B cell (primary cell): ENCODE results near the gene FAM131C. TPM values are rescaled to one million over a fixed set of nuclear protein-coding genes. Genes with fewer than 3 reads are reported as not detected.

Experiments used
- ATAC-seq: fragments of 200-7000 bp; cut with Tn5 transposase; one replicate; pipeline ENCODE4 v1.10.0; 2021; ENCODE audit warnings: low read depth, mild to moderate bottlenecking, moderate number of reproducible peaks, moderate library complexity
- CTCF ChIA-PET: fragments of 350-600 bp; sonication (Branson Sonifier 250); formaldehyde crosslinking; loops from one replicate; lab custom pipeline; 2021; ENCODE audit warnings: antibody characterized with exemption, inconsistent platforms; lab: Charles Lee
- POLR2A ChIA-PET: fragments of 350-600 bp; sonication (Branson Sonifier 250); formaldehyde crosslinking; loops from one replicate; lab custom pipeline; 2021; ENCODE audit warnings: antibody characterized with exemption; lab: Charles Lee
- DNase-seq: peaks from one replicate; pipeline ENCODE4 v3.0.0; 2013
- H2AFZ ChIP-seq: 2 replicates; pipeline ENCODE4 v1.6.1; 2012; ENCODE audit warnings: mild to moderate bottlenecking, low read depth, low read length; ENCODE audit not compliant: insufficient read depth, poor library complexity, severe bottlenecking
- H3K27ac ChIP-seq, 2 donors: 1 replicate in 1 of 2; 2 replicates in 1 of 2; pipeline ENCODE4 v1.5.1; 2012 to 2013; ENCODE audit warnings: low read length in 2 of 2, mild to moderate bottlenecking in 2 of 2, moderate library complexity in 1 of 2
- H3K27me3 ChIP-seq, 4 experiments: fragments of 200-600 bp in 1 of 4; sonication (generic) in 1 of 4; replicated peaks in 1 of 4; 1 replicate in 2 of 4; 2 replicates in 2 of 4; pipeline versions ENCODE4 v1.6.1 to v1.7.0; 2013 to 2016; ENCODE audit warnings: low read length in 3 of 4, mild to moderate bottlenecking in 2 of 4, mixed read lengths in 1 of 4, moderate library complexity in 1 of 4; ENCODE audit not compliant: insufficient read depth in 4 of 4, control insufficient read depth in 3 of 4; ENCODE audit errors: control extremely low read depth in 1 of 4
- H3K36me3 ChIP-seq, 2 experiments: replicated peaks in 1 of 2; 1 replicate in 1 of 2; 2 replicates in 1 of 2; pipeline versions ENCODE4 v1.6.1 to v1.7.1; 2013; ENCODE audit warnings: low read length in 1 of 2; ENCODE audit not compliant: insufficient read depth in 2 of 2, control insufficient read depth in 1 of 2; ENCODE audit errors: control extremely low read depth in 1 of 2, extremely low read depth in 1 of 2
- H3K4me1 ChIP-seq, 2 donors: fragments of 200-600 bp in 1 of 2; sonication (generic) in 1 of 2; 1 replicate in 1 of 2; 2 replicates in 1 of 2; pipeline versions ENCODE4 v1.5.1 to v1.6.1; 2013 to 2017; ENCODE audit warnings: low read length in 2 of 2; ENCODE audit not compliant: control insufficient read depth in 2 of 2, insufficient read depth in 2 of 2
- H3K4me2 ChIP-seq: replicated peaks from 2 replicates; pipeline ENCODE3; 2012; ENCODE audit warnings: mild to moderate bottlenecking, low read depth, low read length; ENCODE audit not compliant: poor library complexity, severe bottlenecking
- H3K4me3 ChIP-seq, 5 experiments: fragments of 200-600 bp in 1 of 5; sonication (generic) in 1 of 5; 1 replicate in 3 of 5; 2 replicates in 2 of 5; pipeline versions ENCODE4 v1.5.1 to v1.7.0; 2011 to 2016; ENCODE audit warnings: low read length in 4 of 5, mild to moderate bottlenecking in 4 of 5, low read depth in 2 of 5, control low read depth in 1 of 5, moderate library complexity in 1 of 5; ENCODE audit not compliant: insufficient read depth in 1 of 5; ENCODE audit errors: control extremely low read depth in 1 of 5, extremely low read depth in 1 of 5
- H3K79me2 ChIP-seq: fragments of 200-600 bp; sonication (generic); one replicate; pipeline ENCODE4 v1.6.0; 2016; ENCODE audit warnings: low read length; ENCODE audit not compliant: control insufficient read depth, insufficient read depth
- H3K9ac ChIP-seq: fragments of 200-600 bp; sonication (generic); 2 replicates; pipeline ENCODE4 v1.6.1; 2017; ENCODE audit warnings: mild to moderate bottlenecking, low read length, moderate library complexity
- H3K9me3 ChIP-seq, 3 donors: one replicate each; pipeline versions ENCODE4 v1.6.1 to v1.7.1; 2013; ENCODE audit warnings: low read length in 2 of 3; ENCODE audit not compliant: control insufficient read depth in 2 of 3, insufficient read depth in 1 of 3; ENCODE audit errors: control extremely low read depth in 1 of 3
- H4K20me1 ChIP-seq: 2 replicates; pipeline ENCODE4 v1.6.0; 2012; ENCODE audit warnings: mild to moderate bottlenecking, low read length; ENCODE audit not compliant: insufficient read depth, control insufficient read depth, poor library complexity, severe bottlenecking
- H3K27ac Mint-ChIP-seq: one replicate; pipeline ENCODE4 v1.8.0; 2021; ENCODE audit warnings: mixed read lengths
- H3K27me3 Mint-ChIP-seq: one replicate; pipeline ENCODE4 v1.8.0; 2021; ENCODE audit warnings: mixed read lengths
- H3K4me1 Mint-ChIP-seq: one replicate; pipeline ENCODE4 v1.8.0; 2021; ENCODE audit warnings: mixed read lengths
- H3K4me3 Mint-ChIP-seq: one replicate; pipeline ENCODE4 v1.8.0; 2021; ENCODE audit warnings: mixed read lengths
- H3K9me3 Mint-ChIP-seq: one replicate; pipeline ENCODE4 v1.8.0; 2022; ENCODE audit warnings: mixed read lengths; ENCODE audit not compliant: insufficient read depth
- EZH2 ChIP-seq: IDR thresholded peaks from 2 replicates; pipeline ENCODE4 v1.6.1; 2012; ENCODE audit warnings: borderline replicate concordance, low read depth, mild to moderate bottlenecking, moderate library complexity, low read length; ENCODE audit not compliant: insufficient read depth, poor library complexity, severe bottlenecking
- WGBS: methylation state at CpG from one replicate; pipeline ENCODE4 v1.1.5; 2013; ENCODE audit warnings: missing lambda C conversion rate; ENCODE audit not compliant: insufficient coverage; 5-methylcytosine and 5-hydroxymethylcytosine counted together
- intact Hi-C: fragments of 100-400 bp; cut with micrococcal nuclease; formaldehyde crosslinking; loops from one replicate; pipeline ENCODE4 v1.10.0; 2022
- polyA plus RNA-seq: library from polyadenylated mRNA; depleted of rRNA; stranded (reverse); fragments of >200 nt; gene quantifications from 2 replicates; pipeline ENCODE4 v1.2.3, GENCODE V29; 2012
- total RNA-seq, 2 donors: library from RNA; stranded (reverse); fragments of 120-200 nt in 1 of 2; gene quantifications; 1 replicate in 1 of 2; 2 replicates in 1 of 2; pipeline versions ENCODE4 v1.2.3 to v1.2.4, GENCODE V29; 2013 to 2022
- TF ChIP-seq, protein P1 (sequence below): fragments of 200-600 bp; IDR thresholded peaks from one replicate; pipeline ENCODE4 v1.8.0; 2022; ENCODE audit warnings: antibody characterized with exemption, mild to moderate bottlenecking

FAM131C gene
- total and polyA plus RNA-seq, 2 donors (not counting 1 experiment from before 2014, with no cell fraction given) = 0.37 TPM; not detected in 1

DNA sequence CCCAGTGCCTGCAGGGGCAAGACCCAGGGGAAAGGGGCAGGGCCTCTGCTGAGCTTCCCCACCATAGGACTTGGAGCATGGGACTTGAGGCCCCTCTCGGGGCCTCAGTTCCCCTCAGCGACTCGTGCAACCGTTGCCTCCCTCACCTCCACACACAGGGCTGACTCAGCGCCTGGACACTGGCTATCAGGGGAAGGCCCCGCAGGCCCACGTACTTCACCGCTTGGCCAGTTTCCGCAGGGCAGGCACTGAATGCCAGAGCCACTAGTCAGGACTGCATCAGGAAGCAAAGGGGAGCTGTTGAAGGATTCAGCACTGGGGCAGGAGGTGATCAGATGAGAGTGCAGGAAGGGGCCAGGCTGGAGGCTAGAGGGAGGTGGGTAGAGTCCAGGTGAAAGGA lies 15.5 kb upstream of the FAM131C start:
- Mint-ChIP-seq H3K4me3 (no peak overlapping the region), H3K27me3 (peaks cover 15% of the 10 kb centered on the region), H3K4me1 (no peaks in the 10 kb centered on the region), H3K9me3 (no peaks in the 10 kb centered on the region), H3K27ac (no peak overlapping the region)
- DNase-seq (no peak), ATAC-seq (no peak)
- no peaks in the 10 kb centered on the region for H3K79me2 ChIP-seq
- intact Hi-C loops = no loop called here
- H3K4me3 ChIP-seq = no peak overlapping the region
- ChIA-PET POLR2A (interaction anchor here (0.8 kb wide), 1 partner anchor 278 kb away, joined by 4 read pairs; the partner anchor contains the start of gene SZRD1), CTCF (interaction anchor here (1.0 kb wide), 1 partner anchor 11 kb away, joined by 3 read pairs; no protein-coding TSS in a partner anchor)
- no peak overlapping the region for H3K4me2 ChIP-seq
- no peak overlapping the region for H3K27ac ChIP-seq
- H4K20me1 ChIP-seq = no peaks in the 10 kb centered on the region
- peaks cover 0 to 10% (median 0%) of the 10 kb centered on the region in 4 experiments for H3K27me3 ChIP-seq
- TF ChIP-seq EZH2 = no peak
- TF ChIP-seq, protein P1, sequence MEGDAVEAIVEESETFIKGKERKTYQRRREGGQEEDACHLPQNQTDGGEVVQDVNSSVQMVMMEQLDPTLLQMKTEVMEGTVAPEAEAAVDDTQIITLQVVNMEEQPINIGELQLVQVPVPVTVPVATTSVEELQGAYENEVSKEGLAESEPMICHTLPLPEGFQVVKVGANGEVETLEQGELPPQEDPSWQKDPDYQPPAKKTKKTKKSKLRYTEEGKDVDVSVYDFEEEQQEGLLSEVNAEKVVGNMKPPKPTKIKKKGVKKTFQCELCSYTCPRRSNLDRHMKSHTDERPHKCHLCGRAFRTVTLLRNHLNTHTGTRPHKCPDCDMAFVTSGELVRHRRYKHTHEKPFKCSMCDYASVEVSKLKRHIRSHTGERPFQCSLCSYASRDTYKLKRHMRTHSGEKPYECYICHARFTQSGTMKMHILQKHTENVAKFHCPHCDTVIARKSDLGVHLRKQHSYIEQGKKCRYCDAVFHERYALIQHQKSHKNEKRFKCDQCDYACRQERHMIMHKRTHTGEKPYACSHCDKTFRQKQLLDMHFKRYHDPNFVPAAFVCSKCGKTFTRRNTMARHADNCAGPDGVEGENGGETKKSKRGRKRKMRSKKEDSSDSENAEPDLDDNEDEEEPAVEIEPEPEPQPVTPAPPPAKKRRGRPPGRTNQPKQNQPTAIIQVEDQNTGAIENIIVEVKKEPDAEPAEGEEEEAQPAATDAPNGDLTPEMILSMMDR = no peak
- H3K4me1 ChIP-seq = no peaks in the 10 kb centered on the region
- no peaks in the 10 kb centered on the region for H3K9me3 ChIP-seq
- no peak overlapping the region for H3K9ac ChIP-seq
- H3K36me3 ChIP-seq = no peaks in the 10 kb centered on the region
- H2AFZ ChIP-seq = no peak overlapping the region
- 82% methylated on average over 8 of the region's 9 CpGs for WGBS

DNA sequence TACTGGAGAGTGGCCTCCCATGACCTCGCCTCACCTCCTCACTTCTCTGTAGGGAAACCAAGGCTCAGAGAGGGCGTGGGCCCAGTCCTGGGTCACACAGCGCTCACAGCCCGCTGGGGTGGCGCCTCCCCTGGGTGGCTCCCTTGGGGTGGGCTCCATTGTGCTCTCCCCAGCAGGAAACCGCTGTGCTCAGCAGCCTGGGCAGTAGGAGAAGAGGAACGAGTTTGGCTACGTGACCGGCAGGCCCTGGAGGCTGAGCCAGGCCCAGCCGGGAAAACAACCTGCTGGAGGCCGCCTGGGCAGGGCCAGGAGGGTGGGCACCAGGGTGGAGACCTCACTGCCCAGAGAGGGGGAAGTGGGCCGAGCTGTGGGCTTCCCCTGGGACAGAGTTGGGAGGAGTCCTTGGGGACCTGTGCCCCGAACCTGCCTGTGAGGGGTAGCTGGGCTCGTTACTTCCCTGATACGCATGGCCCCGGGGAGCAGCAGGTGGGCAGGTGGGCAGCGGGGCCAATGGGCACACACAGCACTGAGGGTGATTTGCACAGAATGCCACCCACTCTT lies 15.0 kb upstream of the FAM131C start:
- peak; percentile 1 for DNase-seq
- CTCF ChIA-PET = interaction anchor here (1.0 kb wide), 1 partner anchor 10 kb away, joined by 3 read pairs; no protein-coding TSS in a partner anchor
- TF ChIP-seq EZH2 = no peak
- TF ChIP-seq, protein P1 = no peak
- intact Hi-C loops = no loop called here
- no peaks in the 10 kb centered on the region for H3K36me3 ChIP-seq
- no peak overlapping the region for H3K27ac ChIP-seq
- H3K4me1 ChIP-seq = no peaks in the 10 kb centered on the region
- Mint-ChIP-seq H3K9me3 (no peaks in the 10 kb centered on the region), H3K4me3 (no peak overlapping the region), H3K27me3 (peaks cover 13% of the 10 kb centered on the region), H3K27ac (no peak overlapping the region), H3K4me1 (no peaks in the 10 kb centered on the region)
- no peak overlapping the region for H3K9ac ChIP-seq
- H4K20me1 ChIP-seq = no peaks in the 10 kb centered on the region
- H3K9me3 ChIP-seq = no peaks in the 10 kb centered on the region
- H3K79me2 ChIP-seq = no peaks in the 10 kb centered on the region
- H3K27me3 ChIP-seq = peaks cover 0 to 10% (median 0%) of the 10 kb centered on the region in 4 experiments
- no peak for ATAC-seq
- H2AFZ ChIP-seq = no peak overlapping the region
- H3K4me2 ChIP-seq = no peak overlapping the region
- WGBS = 67% methylated on average over 17 of the region's 17 CpGs
- H3K4me3 ChIP-seq = no peak overlapping the region
- POLR2A ChIA-PET = no interaction called here
